Natural killer cell (primary cell): ENCODE results near the gene TENM4. TPM values are rescaled to one million over a fixed set of nuclear protein-coding genes. Genes with fewer than 3 reads are reported as not detected.

Source experiments
- ATAC-seq, 3 donors: fragments of 150-1000 bp in 2 of 3; fragments of 200-7000 bp in 1 of 3; cut with Tn5 transposase; 1 replicate in 1 of 3; 2 replicates in 2 of 3; pipeline ENCODE4 v1.10.0; 2021; ENCODE audit warnings: mild to moderate bottlenecking in 2 of 3, moderate library complexity in 2 of 3
- DNase-seq, 2 donors: peaks; one replicate each; pipeline versions ENCODE4 v3.0.0 to v3.0.0-alpha.2; 2013 to 2021; ENCODE audit warnings: mixed read lengths in 1 of 2
- H3K27ac ChIP-seq: one replicate; pipeline ENCODE4 v1.5.1; 2013; ENCODE audit warnings: mild to moderate bottlenecking, low read length
- H3K27me3 ChIP-seq: one replicate; pipeline ENCODE4 v1.6.1; 2013; ENCODE audit warnings: low read length; ENCODE audit not compliant: control insufficient read depth, insufficient read depth
- H3K36me3 ChIP-seq: one replicate; pipeline ENCODE4 v1.6.1; 2013; ENCODE audit warnings: low read length; ENCODE audit not compliant: control insufficient read depth, insufficient read depth
- H3K4me1 ChIP-seq: one replicate; pipeline ENCODE4 v1.6.1; 2013; ENCODE audit warnings: low read length; ENCODE audit not compliant: control insufficient read depth, insufficient read depth
- H3K4me3 ChIP-seq: one replicate; pipeline ENCODE4 v1.5.1; 2013; ENCODE audit warnings: low read length
- H3K9me3 ChIP-seq: one replicate; pipeline ENCODE4 v1.6.1; 2013; ENCODE audit warnings: low read length; ENCODE audit not compliant: control insufficient read depth, insufficient read depth
- H3K27ac Mint-ChIP-seq, 2 donors: one replicate each; pipeline ENCODE4 v1.8.0; 2022; ENCODE audit warnings: mild to moderate bottlenecking in 2 of 2, mixed read lengths in 2 of 2, moderate library complexity in 1 of 2
- H3K27me3 Mint-ChIP-seq, 2 donors: one replicate each; pipeline ENCODE4 v1.8.0; 2022; ENCODE audit warnings: low read depth in 2 of 2, mixed read lengths in 2 of 2
- H3K36me3 Mint-ChIP-seq: one replicate; pipeline ENCODE4 v1.8.0; 2022; ENCODE audit warnings: mixed read lengths
- H3K4me1 Mint-ChIP-seq, 2 donors: one replicate each; pipeline ENCODE4 v1.8.0; 2022; ENCODE audit warnings: mixed read lengths in 2 of 2
- H3K4me3 Mint-ChIP-seq: one replicate; pipeline ENCODE4 v1.8.0; 2022; ENCODE audit warnings: mild to moderate bottlenecking, moderate library complexity, mixed read lengths
- H3K9me3 Mint-ChIP-seq, 2 donors: one replicate each; pipeline ENCODE4 v1.8.0; 2022; ENCODE audit warnings: mixed read lengths in 2 of 2
- WGBS: methylation state at CpG from one replicate; pipeline ENCODE4 v1.1.7; 2013; ENCODE audit warnings: missing lambda C conversion rate; ENCODE audit not compliant: insufficient coverage; 5-methylcytosine and 5-hydroxymethylcytosine counted together
- intact Hi-C: fragments of 100-400 bp; cut with micrococcal nuclease; formaldehyde crosslinking; loops from one replicate; pipeline ENCODE4 v1.14.2; 2022
- total RNA-seq, 4 donors: library from RNA; stranded (reverse); fragments of 120-200 nt in 1 of 4; gene quantifications; one replicate each; pipeline versions ENCODE4 v1.2.3 to v1.2.4, GENCODE V29; 2013 to 2022
- TF ChIP-seq, protein P1 (sequence below): fragments of 200-600 bp; IDR thresholded peaks from one replicate; pipeline ENCODE4 v1.8.0; 2022; ENCODE audit warnings: antibody characterized with exemption

TENM4 gene
- total RNA-seq, 3 donors from 2014 or later (not counting 1 experiment from before 2014, with no cell fraction given): 0.63 to 0.75 TPM; not detected in 1

- Histone ChIP-seq H3K9me3 (no peaks in the 10 kb centered on the region), H3K4me1 (no peaks in the 10 kb centered on the region), H3K27me3 (no peaks in the 10 kb centered on the region), H3K4me3 (no peak overlapping the region), H3K27ac (no peak overlapping the region), H3K36me3 (no peaks in the 10 kb centered on the region)
- ATAC-seq: no peak
- no peak for DNase-seq
- H3K4me1 Mint-ChIP-seq: no peaks in the 10 kb centered on the region
- TF ChIP-seq, protein P1, sequence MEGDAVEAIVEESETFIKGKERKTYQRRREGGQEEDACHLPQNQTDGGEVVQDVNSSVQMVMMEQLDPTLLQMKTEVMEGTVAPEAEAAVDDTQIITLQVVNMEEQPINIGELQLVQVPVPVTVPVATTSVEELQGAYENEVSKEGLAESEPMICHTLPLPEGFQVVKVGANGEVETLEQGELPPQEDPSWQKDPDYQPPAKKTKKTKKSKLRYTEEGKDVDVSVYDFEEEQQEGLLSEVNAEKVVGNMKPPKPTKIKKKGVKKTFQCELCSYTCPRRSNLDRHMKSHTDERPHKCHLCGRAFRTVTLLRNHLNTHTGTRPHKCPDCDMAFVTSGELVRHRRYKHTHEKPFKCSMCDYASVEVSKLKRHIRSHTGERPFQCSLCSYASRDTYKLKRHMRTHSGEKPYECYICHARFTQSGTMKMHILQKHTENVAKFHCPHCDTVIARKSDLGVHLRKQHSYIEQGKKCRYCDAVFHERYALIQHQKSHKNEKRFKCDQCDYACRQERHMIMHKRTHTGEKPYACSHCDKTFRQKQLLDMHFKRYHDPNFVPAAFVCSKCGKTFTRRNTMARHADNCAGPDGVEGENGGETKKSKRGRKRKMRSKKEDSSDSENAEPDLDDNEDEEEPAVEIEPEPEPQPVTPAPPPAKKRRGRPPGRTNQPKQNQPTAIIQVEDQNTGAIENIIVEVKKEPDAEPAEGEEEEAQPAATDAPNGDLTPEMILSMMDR: no peak
- peaks cover 12 to 18% of the 10 kb centered on the region in 2 donors for H3K27me3 Mint-ChIP-seq
- 84% methylated on average over 3 of the region's 4 CpGs for WGBS
- no peaks in the 10 kb centered on the region for H3K9me3 Mint-ChIP-seq
- H3K36me3 Mint-ChIP-seq: no peaks in the 10 kb centered on the region
- intact Hi-C loops: no loop called here
- no peak overlapping the region for H3K27ac Mint-ChIP-seq
- H3K4me3 Mint-ChIP-seq: no peak overlapping the region
These were observed 600.2 kb downstream of the TENM4 start for GRCh38 chr11:78840623-78841022.

- Histone ChIP-seq H3K27ac (no peak overlapping the region), H3K4me3 (no peak overlapping the region), H3K36me3 (no peaks in the 10 kb centered on the region), H3K27me3 (no peaks in the 10 kb centered on the region), H3K4me1 (no peaks in the 10 kb centered on the region), H3K9me3 (no peaks in the 10 kb centered on the region)
- TF ChIP-seq, protein P1: no peak
- H3K9me3 Mint-ChIP-seq: no peaks in the 10 kb centered on the region
- H3K4me1 Mint-ChIP-seq: no peaks in the 10 kb centered on the region
- H3K27ac Mint-ChIP-seq: no peak overlapping the region
- H3K27me3 Mint-ChIP-seq: peaks cover 12 to 21% of the 10 kb centered on the region in 2 donors
- 74% methylated on average over 3 of the region's 3 CpGs for WGBS
- intact Hi-C loops: no loop called here
- ATAC-seq (no peak), DNase-seq (no peak)
- H3K36me3 Mint-ChIP-seq: no peaks in the 10 kb centered on the region
- no peak overlapping the region for H3K4me3 Mint-ChIP-seq
These were observed 600.6 kb downstream of the TENM4 start for GRCh38 chr11:78840200-78840599.

GRCh38 chr11:78838417-78838816 lies 602.4 kb downstream of the TENM4 start:
- Mint-ChIP-seq H3K9me3 (no peaks in the 10 kb centered on the region), H3K27me3 (peaks cover 12 to 27% of the 10 kb centered on the region in 2 donors), H3K4me1 (no peaks in the 10 kb centered on the region), H3K36me3 (no peaks in the 10 kb centered on the region), H3K4me3 (no peak overlapping the region), H3K27ac (no peak overlapping the region)
- Histone ChIP-seq H3K36me3 (no peaks in the 10 kb centered on the region), H3K4me1 (no peaks in the 10 kb centered on the region), H3K27ac (no peak overlapping the region), H3K4me3 (no peak overlapping the region), H3K27me3 (no peaks in the 10 kb centered on the region), H3K9me3 (no peaks in the 10 kb centered on the region)
- ATAC-seq (no peak), DNase-seq (no peak)
- intact Hi-C loops: no loop called here
- WGBS: 80% methylated on average over 1 of the region's 2 CpGs
- TF ChIP-seq, protein P1: no peak

- TF ChIP-seq, protein P1: no peak
- no peaks in the 10 kb centered on the region for H3K27me3 ChIP-seq
- H3K4me3 ChIP-seq: no peak overlapping the region
- Mint-ChIP-seq H3K4me1 (no peaks in the 10 kb centered on the region), H3K27ac (no peak overlapping the region), H3K4me3 (no peak overlapping the region), H3K27me3 (peaks cover 0 to 18% of the 10 kb centered on the region in 2 donors), H3K9me3 (no peaks in the 10 kb centered on the region), H3K36me3 (no peaks in the 10 kb centered on the region)
- 83% methylated on average over 4 of the region's 5 CpGs for WGBS
- H3K27ac ChIP-seq: no peak overlapping the region
- ATAC-seq (no peak), DNase-seq (no peak)
- no peaks in the 10 kb centered on the region for H3K9me3 ChIP-seq
- H3K4me1 ChIP-seq: no peaks in the 10 kb centered on the region
- no peaks in the 10 kb centered on the region for H3K36me3 ChIP-seq
- intact Hi-C loops: no loop called here
These were observed 605.2 kb downstream of the TENM4 start for GRCh38 chr11:78835646-78836045.
